BJ (cell line): ENCODE results near the gene NECTIN1. TPM values are rescaled to one million over a fixed set of nuclear protein-coding genes. Genes with fewer than 3 reads are reported as not detected.

Experiments used
- CTCF ChIA-PET: fragments of 350-600 bp; formaldehyde crosslinking; extraction: SDS; loops from one replicate; lab custom pipeline; 2021; ENCODE audit warnings: antibody characterized with exemption, inconsistent platforms; lab: Yijun Ruan, JAX
- POLR2A ChIA-PET: fragments of 300-600 bp; sonication (Branson Sonifier 250); formaldehyde crosslinking; extraction: SDS; loops from one replicate; lab custom pipeline; 2021; ENCODE audit warnings: antibody characterized with exemption; lab: Charles Lee
- DNase-seq: peaks from one replicate; pipeline ENCODE4 v3.0.0-alpha.2; 2011; ENCODE audit warnings: low read depth
- H3K27me3 ChIP-seq: 2 replicates; pipeline ENCODE4 v1.6.0; 2011; ENCODE audit warnings: low read length; ENCODE audit not compliant: control insufficient read depth, insufficient read depth
- H3K36me3 ChIP-seq: 2 replicates; pipeline ENCODE4 v1.5.1; 2011; ENCODE audit warnings: low read length; ENCODE audit not compliant: control insufficient read depth, insufficient read depth
- H3K4me3 ChIP-seq: 2 replicates; pipeline ENCODE4 v1.5.1; 2011; ENCODE audit warnings: low read depth, mild to moderate bottlenecking, control low read depth, low read length
- CTCF ChIP-seq: IDR thresholded peaks from 2 replicates; pipeline ENCODE4 v1.5.1; 2011; ENCODE audit warnings: low read depth, mild to moderate bottlenecking, control low read depth, inconsistent platforms, low read length, moderate library complexity; ENCODE audit not compliant: insufficient read depth
- polyA plus RNA-seq: library from polyadenylated mRNA; depleted of rRNA; stranded (reverse); fragments of >200 nt; gene quantifications from 2 replicates; pipeline ENCODE4 v1.2.3, GENCODE V29; 2011

The NECTIN1 gene
- polyA plus RNA-seq, 1 experiment = 3.0 TPM

DNA sequence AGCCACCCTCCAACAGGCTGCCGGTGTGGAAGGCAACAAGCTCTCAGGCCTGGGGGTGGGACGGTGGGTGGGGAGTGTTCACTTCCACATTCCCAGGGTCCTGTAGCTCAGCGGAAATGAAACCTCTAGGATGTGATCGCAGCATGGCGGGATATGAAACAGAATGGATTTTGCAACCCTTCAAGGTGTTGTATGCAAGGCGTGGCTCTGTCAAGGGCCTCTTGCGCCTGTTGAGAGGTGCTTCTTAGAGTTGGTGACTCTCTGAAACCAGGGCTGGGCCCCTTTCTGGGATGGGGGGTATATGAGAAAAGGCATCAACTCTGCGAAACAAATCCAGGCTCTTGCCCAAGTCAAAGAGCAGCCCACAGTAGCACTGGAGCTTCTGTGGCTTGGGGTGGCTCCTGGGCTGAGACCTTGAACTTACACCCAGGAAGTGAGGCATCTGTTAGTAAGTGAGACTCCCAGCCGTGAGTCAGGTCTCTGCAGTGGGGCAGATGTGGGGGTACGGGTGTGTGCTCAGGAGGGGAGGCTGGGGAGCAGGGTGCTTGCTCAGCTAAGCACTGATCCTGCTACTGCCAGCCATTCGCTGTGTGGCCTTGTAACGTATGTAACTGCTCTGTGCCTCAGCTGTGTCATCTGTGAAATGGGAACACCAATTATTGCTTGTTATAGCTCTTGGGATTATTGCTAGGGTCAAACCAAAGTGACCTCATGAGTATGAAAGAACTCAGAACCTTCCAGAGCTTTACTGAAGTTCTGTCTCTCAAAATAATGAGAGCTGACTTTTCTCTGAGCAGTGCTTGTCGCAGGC, 28.3 kb downstream of the NECTIN1 start:
- ChIA-PET CTCF (interaction anchor here (1.3 kb wide), 1 partner anchor 18 kb away, joined by 3 read pairs; no protein-coding TSS in a partner anchor), POLR2A (no interaction called here)
- Histone ChIP-seq H3K36me3 (no peaks in the 10 kb centered on the region), H3K4me3 (no peak overlapping the region), H3K27me3 (no peaks in the 10 kb centered on the region)
- no peak for DNase-seq
- TF ChIP-seq CTCF = no peak

GRCh38 chr11:119700030-119700429, 29.0 kb downstream of the NECTIN1 start:
- DNase-seq = no peak
- POLR2A ChIA-PET = no interaction called here
- CTCF ChIA-PET = interaction anchor here (1.3 to 1.4 kb wide), 2 partner anchors 12 to 21 kb away, joined by 4 read pairs; no protein-coding TSS in a partner anchor
- TF ChIP-seq CTCF = no peak
- Histone ChIP-seq H3K36me3 (no peaks in the 10 kb centered on the region), H3K4me3 (no peak overlapping the region), H3K27me3 (no peaks in the 10 kb centered on the region)

DNA sequence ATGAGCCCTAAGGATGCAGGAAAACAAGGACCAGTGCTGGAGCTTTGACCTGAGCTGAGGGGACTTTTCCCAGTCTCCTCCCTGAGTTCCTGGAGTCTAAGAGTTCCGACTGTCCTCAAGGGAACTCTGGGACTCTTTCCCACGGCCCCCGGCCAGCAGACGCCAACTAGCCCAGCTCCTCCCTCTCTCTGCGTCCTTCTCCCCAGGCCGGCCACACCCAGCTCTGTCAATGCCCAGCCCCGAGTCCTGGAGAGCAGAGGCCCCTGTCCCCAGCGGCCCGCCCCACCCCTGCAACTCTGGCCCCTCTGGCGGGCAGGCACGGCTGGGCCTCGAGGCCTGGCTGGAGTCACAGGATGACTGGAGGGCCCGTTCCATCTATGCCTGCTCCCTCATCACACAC, 29.8 kb downstream of the NECTIN1 start:
- no peak for DNase-seq
- no peak overlapping the region for H3K4me3 ChIP-seq
- CTCF ChIA-PET = interaction anchor here (1.0 to 1.4 kb wide), 3 partner anchors 11 to 30 kb away, joined by 4 read pairs; partner anchors contain the start of gene NECTIN1
- no peak for TF ChIP-seq CTCF
- POLR2A ChIA-PET = no interaction called here
- no peaks in the 10 kb centered on the region for H3K27me3 ChIP-seq
- no peaks in the 10 kb centered on the region for H3K36me3 ChIP-seq

DNA sequence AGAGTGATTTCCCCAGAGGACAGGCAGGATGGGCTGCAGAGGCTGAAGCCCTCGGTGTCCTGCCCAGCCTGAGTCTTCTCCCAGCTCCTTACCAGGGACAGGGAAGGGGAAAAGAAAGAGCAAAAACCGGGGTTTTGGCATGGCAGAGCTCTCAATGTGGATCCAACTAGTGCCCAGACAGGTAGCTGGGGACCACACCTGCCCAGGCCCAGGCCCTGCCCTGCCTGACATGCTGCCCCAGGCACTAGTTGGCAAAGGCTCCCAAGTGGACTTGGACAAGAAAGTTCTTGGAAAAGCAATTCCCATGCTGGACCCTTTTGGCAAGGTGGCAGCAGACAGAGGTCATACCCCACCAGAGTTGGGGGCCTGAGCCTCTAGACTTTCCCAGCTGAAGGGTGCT, 31.1 kb downstream of the NECTIN1 start:
- H3K4me3 ChIP-seq = no peak overlapping the region
- DNase-seq = no peak
- CTCF ChIA-PET = no interaction called here
- no peaks in the 10 kb centered on the region for H3K27me3 ChIP-seq
- no peaks in the 10 kb centered on the region for H3K36me3 ChIP-seq
- TF ChIP-seq CTCF = no peak
- POLR2A ChIA-PET = no interaction called here

GRCh38 chr11:119697445-119697844, 31.6 kb downstream of the NECTIN1 start:
- POLR2A ChIA-PET = no interaction called here
- no peak for TF ChIP-seq CTCF
- no peak overlapping the region for H3K4me3 ChIP-seq
- CTCF ChIA-PET = no interaction called here
- H3K36me3 ChIP-seq = no peaks in the 10 kb centered on the region
- no peaks in the 10 kb centered on the region for H3K27me3 ChIP-seq
- no peak for DNase-seq
